HG03135 (cell line): ENCODE measurements around the gene XPO6.

Experiments used
- ATAC-seq: cut with Tn5 transposase; IDR thresholded peaks from one replicate; pipeline ENCODE4 v1.9.1; 2021; ENCODE audit warnings: mild to moderate bottlenecking, moderate library complexity; ENCODE audit not compliant: unreplicated experiment

Gene XPO6

DNA sequence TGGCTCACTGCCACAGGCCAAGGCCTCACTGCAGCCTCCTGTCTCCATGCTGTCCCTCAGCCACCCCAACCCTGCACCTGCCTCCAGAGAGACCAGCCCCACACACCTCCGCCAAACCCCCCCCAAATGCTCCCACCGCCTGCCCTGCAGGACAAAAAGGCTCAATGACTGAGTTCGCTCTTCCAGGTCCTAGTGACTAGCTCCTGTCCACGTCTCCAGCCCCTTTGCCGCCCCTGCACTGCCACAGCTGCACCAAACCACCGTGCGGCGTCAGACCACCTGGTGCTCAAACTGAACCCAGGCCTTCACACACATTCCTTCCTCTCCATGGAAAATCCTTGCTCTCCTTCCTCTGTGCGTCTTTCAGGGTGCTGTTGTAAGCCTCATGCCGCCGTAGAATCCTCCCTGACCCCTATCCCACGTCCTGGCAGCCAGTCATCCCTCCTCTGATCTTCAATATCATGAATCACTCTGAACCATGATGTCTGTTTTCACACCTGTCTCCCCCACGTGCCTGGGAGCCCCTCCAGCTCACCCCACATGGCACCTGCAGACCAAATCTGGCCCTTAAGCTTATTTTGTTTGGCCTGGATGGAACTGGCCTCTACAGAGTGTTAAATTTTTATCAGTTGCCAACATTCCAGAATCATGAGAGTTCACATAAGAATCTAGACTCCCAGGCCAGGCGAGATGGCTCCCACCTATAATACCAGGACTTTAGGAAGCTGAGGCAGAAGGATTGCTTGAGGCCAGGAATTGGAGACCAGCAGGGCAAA, 144.0 kb downstream of the XPO6 start:
- no peak for ATAC-seq

DNA sequence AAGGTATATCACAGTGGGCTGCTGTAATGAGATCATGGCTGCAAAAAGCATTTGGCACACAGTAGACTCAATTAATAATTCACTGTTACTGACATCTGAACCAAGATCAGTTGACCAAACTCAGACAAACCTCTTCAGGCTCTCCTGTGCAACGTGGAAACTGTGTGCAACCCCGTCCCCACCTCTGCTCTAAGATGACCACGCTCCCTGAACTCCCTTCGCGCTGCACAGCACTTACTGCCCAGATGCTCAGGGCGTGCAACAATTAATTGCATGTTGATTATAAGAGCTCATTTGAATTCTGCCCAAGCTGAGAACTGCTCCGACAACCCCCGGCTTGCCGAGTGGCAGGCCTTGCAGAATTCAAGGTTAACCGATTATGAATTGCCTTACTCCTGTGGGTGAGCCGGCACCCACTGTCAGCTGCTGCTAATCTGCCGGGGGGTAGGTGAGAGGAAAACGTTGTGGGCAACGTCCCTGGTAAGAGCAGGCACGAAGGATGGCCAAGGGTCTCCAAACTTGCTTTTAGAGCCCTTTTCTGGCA, 147.0 kb downstream of the XPO6 start:
- ATAC-seq: no peak

DNA sequence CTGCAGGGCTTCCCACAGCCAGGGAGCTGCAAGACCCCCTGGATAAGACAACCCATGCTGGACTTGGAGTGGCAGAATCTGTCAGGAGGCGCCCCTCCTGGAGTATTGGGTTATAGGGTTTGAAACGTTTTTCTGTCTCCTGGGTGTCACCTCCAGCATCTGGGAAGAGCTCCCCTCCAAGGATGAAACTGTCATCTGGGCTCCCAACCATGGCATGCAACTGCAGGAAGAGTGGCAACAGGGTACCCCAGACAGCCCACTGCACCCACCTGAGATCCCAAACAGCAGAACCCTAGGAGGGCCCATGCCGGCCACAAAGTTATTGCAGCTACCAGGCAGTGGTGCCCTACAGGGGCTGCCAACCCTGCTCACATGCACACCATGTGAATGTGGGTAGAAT, 147.6 kb downstream of the XPO6 start:
- no peak for ATAC-seq

DNA sequence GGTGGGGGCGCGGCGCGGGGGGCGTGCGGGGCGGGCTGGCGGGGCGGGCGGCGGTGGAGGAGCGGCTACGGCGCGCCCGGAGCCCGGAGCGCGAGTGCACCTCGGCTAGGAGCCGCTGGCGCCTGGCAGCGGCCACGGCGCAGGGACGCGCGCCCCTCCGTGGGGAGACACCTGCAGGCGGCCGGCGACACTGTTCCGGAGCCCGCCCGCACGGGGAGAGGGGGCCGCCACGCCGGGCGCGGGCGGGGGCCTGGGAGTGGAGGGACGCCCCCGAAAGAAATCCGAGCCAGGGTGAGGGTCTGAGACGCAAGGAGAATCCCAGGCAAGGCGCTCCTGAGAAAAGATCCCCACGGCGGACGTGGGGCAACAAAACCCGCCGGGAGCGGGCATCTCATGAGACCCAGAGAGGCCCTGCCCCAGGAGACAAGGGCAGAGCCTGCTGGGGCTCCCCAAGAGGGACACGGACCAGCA, 148.1 kb downstream of the XPO6 start, which contains the start of gene GSG1L:
TSS of gene GSG1L (minus strand) at position 124 of the 471 bp plus-strand sequence. CDS start 290 bp downstream, outside the sequence.
- ATAC-seq: no peak

DNA sequence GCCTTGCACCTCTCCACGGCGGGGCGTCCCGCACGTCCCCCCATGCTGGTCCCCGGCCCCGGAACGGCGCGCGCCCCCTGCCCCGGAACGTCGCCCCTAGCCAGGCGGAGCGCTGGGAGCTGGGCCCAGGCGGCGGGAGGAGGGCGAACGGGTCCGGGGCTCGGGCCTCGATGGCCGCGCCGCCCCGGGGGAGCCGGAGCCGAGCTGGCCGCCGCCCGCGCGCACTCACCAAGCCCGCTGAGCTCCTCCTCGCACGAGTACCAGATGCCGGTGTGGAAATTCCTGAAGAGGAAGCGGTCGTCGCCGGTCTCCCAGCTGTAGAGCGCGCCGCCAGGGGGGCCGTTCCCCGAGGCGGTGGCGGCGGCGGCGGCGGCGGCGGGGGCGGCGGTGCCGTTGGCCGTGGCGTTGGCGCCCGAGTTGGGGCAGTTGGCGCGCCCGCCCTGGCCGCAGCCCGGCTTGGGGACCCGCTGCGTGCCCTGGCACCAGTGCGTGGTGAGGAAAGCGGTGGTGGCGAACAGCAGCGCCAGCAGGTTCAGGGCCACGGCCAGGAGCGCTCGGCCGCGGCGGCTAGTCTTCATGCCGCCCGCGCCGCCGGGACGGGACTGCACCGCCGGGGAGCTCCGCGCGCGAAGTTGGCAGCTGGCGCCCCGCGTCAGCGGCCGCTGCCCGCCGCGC, 148.8 kb downstream of the XPO6 start:
- ATAC-seq: no peak

DNA sequence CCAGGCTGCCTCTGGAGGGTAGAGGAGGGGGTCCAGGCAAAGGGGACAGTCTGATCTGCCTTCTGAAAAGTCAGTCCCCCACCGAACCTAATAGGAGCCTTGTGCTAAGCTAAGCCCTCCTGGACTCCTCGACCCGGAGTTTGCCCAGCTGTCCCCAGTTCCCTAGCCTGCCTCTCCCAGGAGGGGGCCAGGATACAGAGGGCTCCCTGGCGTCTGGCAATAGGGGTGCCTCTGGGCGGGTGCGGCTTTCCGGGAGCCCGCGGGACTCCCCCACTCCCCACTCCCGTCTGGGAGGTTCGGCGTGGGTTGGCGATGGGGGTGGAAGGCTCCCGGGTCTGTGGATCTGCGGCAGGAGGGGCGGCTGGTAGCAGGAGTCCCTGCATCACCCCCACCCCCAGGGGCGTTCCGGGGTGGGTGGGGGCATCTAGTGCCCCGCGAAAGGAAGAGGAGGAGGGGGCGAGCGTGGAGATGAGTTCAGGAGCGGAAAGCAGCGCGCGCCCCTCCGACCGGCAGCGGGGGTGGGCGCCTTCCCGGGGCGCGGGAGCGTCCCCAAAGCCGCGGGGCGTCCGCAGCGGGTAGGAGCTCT, 149.4 kb downstream of the XPO6 start:
- ATAC-seq: no peak

DNA sequence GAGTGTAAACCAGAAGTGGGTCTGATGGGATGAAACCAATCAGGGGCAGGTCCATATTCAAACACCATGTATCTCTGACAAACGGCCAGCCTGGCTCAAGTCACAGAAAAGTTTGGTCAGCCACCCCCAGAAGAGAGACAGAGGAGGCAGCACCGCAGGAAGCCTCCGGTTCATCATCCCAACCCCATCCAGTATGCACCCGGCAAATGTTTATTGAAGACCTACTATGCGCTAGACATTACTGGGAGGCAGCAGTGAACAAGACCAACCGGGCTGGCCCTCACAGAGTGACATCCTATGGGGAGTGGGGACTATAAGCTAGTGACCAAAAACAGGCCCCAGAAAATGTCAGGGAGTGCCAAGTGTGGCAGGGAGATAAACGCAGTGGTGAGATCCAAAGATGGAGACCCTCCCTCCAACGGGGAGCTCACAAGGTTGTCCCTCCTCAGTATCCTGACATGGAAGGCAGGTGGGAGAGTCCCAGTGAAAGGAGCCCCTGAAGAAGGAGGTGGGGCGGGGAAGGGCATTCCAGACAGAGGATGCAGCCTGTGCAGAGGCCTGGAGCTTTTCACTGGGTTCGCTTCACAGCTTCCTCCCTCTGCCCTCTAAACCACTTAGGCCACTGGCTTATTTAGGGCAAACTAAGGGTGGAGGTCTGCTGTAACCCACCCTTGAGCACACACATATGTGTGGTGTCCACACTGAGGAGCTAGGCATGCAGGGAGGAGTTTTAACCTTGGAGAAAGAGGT, 150.2 kb downstream of the XPO6 start:
- no peak for ATAC-seq

DNA sequence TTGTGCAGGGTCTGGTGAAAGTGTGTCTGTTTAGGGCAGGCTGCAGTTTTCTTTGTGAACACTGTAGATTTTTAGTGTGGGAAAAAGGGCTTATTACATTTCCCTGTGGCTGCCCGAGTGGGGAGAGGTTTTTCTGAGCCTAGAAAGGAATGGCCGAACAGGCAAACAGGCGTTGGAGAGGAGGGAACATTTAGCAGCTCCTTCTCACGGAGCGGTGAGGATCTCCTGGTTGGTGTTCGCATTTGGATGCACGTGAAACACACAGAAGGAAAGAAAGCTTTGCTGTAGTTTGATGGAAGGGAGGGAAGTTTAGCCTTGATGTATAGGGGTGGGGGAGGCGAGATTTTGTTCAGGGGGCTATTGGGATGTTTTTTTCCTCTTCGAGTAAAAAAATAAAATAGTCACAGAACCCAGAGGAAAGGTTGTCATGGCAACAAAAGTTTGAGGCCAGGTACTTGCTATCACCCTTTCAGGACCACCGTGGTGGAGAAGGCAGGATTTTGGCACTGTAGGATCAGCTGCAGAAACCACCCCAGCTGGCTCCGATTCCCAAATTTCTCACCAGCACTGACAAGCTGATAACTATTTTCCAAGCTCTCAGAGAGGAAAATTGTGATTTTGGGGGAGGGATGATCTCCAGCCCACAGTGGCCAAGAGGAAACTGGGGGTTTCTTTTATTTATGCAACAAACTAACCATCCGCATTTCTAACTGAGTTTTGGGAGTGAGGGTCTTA, 151.8 kb downstream of the XPO6 start:
- no peak for ATAC-seq

DNA sequence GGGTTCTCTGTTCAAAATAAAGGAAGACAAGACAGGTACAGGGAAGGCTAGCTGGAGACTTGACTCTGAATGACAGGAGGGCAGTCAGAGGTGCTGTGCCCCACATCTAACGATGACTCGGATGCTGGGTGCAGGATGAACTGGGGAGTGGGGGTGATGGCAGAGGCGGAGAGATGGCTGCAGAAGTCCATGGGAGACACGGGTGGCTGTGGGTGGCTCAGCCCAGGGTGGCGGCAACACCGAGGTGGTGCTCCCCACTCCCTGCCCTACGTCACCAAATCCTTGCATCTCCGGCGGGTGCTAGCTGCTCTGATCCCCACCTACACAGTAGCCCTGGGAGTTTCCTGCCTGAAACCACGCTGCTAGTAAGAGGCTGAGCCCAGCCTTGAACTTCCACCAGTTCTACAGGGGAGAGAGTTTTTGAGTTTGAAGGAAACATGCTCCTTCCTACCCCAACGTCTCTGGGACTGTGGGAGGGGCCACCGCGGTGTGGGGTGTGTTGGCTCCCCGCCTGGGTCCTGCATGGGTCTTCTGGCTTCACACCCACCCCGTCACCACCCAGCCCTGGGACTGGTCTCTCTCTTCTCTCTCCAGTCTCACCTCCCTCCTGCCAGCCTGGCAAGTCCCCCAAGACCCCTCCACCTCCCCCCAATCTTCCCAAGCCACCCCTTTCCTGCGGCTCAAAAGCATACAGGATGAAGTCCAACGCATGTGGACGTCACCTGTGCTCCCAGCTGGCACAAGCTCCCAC, 152.8 kb downstream of the XPO6 start:
- ATAC-seq: no peak

DNA sequence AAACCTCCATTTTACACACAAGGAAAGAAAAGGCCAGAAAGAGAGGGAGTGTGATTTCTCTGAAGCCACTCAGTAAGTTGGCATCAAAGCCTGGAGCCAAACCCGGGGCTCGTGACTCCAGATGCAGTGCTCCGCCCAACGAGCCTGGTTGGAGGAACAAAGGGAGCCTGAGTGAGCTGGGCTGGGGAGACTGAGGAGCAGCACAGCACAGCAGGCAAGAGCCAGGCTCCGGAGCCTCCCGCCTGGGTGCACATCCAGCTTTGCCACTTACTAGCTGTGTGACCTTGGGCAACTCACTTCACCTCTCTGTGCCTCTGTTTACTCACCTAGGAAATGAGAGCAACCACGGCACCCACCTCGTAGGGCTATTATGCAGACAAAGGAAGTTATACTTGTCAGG, 153.8 kb downstream of the XPO6 start:
- no peak for ATAC-seq

DNA sequence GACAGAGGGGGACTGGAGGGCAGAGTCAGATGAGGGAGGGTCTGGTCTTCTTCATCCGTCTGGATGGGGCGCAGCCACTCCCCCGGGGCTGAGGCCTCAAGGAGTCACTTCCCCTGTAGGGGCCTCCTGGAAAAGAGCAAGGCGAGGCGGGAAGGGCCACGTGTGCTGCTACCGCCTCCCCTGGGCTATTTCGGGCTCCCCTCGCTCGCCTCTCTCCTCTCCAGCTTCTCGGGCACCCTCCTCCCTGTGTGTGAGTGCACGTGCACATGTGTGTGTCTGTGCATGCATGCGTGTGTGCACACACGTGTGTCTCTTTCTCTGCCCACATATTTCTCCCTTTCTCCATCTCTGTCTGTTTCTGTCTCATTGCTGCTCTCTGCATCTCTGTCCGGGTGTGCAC, 158.3 kb downstream of the XPO6 start:
- no peak for ATAC-seq

DNA sequence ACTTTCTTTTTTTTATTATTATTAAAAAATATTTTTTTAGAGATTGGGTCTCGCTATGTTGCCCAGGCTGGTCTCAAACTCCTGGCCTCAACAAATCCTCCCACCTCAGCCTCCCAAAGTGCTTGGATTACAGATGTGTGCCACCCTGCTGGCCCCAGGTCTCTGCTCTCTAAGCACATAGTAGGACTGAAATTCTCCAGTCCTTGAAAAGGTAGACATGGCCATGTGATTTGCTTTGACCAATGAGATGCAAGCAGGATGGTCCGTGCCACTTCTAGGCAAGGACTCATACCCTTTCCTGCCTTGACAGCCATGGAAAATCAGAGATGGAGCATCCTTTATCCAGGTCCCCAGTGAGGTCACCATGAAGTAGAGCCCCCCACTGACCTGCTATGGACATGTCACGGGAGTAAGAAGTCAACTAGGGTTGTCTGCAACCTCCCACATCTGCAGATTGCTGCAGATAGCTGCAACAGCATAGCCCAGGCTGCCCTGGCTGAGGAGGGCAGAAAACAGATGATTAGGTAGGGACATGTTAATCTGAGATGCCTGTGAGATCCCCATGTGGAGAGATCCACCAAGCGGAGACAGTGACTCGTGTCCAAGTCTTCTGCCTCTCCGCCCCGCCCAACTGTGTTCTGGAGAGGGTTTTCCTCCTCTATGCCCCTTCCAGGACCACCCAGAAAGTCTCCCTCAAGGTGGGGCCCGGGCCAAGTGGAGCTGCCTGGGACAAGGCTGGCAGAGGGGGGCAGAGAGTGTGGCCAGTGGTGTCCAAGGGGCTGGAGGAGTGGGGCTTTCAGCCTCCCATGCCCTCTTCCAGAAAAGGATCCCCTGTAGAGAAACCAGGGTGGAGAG, 159.3 kb downstream of the XPO6 start:
- no peak for ATAC-seq

DNA sequence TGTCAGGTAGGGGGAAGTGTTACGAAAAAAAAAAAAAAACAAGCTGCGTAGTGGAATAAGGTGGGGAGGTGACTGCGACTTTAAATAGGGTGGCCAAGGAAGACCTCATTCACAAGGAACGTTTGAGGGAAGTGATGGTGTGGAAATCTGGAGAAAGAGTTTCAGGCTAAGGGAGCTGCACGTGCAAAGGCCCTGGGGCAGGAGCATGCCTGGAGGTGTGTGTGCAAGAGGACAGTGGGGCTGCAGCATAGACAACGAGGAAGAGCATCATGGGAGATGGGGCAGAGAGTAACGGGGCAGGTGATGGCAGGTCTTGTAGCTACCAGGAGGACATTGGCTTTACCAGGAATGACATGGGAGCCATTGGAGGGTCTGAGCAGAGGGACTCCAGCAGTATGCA, 160.3 kb downstream of the XPO6 start:
- ATAC-seq: no peak
